BLaER1 treated with 17β-estradiol and CSF1 and Interleukin-3, amounts not matched to agents 10 nM and 100 nM (cell line): ENCODE data around the gene ARHGAP24.

Source experiments
- H3K27ac ChIP-seq, 11 experiments: shearing (Covaris generic); formaldehyde crosslinking; 2 replicates each; pipeline ENCODE4 v1.8.1; 2022
- H3K27me3 ChIP-seq, 11 experiments: shearing (Covaris generic); formaldehyde crosslinking; 2 replicates each; pipeline ENCODE4 v1.8.1; 2022
- H3K36me3 ChIP-seq, 11 experiments: shearing (Covaris generic); formaldehyde crosslinking; 2 replicates each; pipeline ENCODE4 v1.8.1; 2022
- H3K4me1 ChIP-seq, 10 experiments: shearing (Covaris generic); formaldehyde crosslinking; 2 replicates each; pipeline ENCODE4 v1.8.1; 2022
- H3K4me2 ChIP-seq, 11 experiments: shearing (Covaris generic); formaldehyde crosslinking; 2 replicates each; pipeline ENCODE4 v1.8.1; 2022
- H3K4me3 ChIP-seq, 10 experiments: shearing (Covaris generic); formaldehyde crosslinking; 2 replicates each; pipeline ENCODE4 v1.8.1; 2022
- H3K9ac ChIP-seq, 11 experiments: shearing (Covaris generic); formaldehyde crosslinking; 2 replicates each; pipeline ENCODE4 v1.8.1; 2022
- H3K9me3 ChIP-seq, 11 experiments: shearing (Covaris generic); formaldehyde crosslinking; replicated peaks in 1 of 11; 2 replicates each; pipeline ENCODE4 v1.8.1; 2022
- H4K20me1 ChIP-seq, 11 experiments: shearing (Covaris generic); formaldehyde crosslinking; 2 replicates each; pipeline ENCODE4 v1.8.1; 2022
- Cebpa-rat ChIP-seq, 11 experiments: shearing (Covaris generic); IDR thresholded peaks; 2 replicates each; pipeline ENCODE4 v1.8.1; 2022

Gene ARHGAP24

GRCh38 chr4:85946821-85947220 is 471.9 kb downstream of the ARHGAP24 start:
- Histone ChIP-seq H3K27ac (no peak overlapping the region), H3K36me3 (no peaks in the 10 kb centered on the region), H3K27me3 (no peaks in the 10 kb centered on the region), H3K9ac (no peak overlapping the region), H3K4me2 (no peak overlapping the region), H3K9me3 (no peaks in the 10 kb centered on the region), H3K4me3 (no peak overlapping the region), H4K20me1 (no peaks in the 10 kb centered on the region), H3K4me1 (no peaks in the 10 kb centered on the region; a peak in 1 of 20 replicates)
- no peak for TF ChIP-seq Cebpa-rat (IDR thresholded peaks at IDR 0.05)

GRCh38 chr4:85951099-85951498 is 476.1 kb downstream of the ARHGAP24 start:
- no peak for TF ChIP-seq Cebpa-rat (IDR thresholded peaks at IDR 0.05)
- H3K27ac ChIP-seq: no peak overlapping the region
- no peaks in the 10 kb centered on the region for H3K36me3 ChIP-seq
- no peaks in the 10 kb centered on the region for H3K9me3 ChIP-seq
- H3K4me1 ChIP-seq: peaks cover 0 to 12% (median 0%) of the 10 kb centered on the region in 10 experiments; a peak in 4 of 20 replicates
- no peak overlapping the region for H3K4me2 ChIP-seq
- H3K9ac ChIP-seq: no peak overlapping the region
- no peaks in the 10 kb centered on the region for H4K20me1 ChIP-seq
- no peak overlapping the region for H3K4me3 ChIP-seq
- H3K27me3 ChIP-seq: no peaks in the 10 kb centered on the region

- no peak overlapping the region for H3K4me2 ChIP-seq
- no peak overlapping the region for H3K9ac ChIP-seq
- H3K9me3 ChIP-seq: no peaks in the 10 kb centered on the region
- no peaks in the 10 kb centered on the region for H3K36me3 ChIP-seq
- no peak for TF ChIP-seq Cebpa-rat (IDR thresholded peaks at IDR 0.05)
- no peaks in the 10 kb centered on the region for H3K27me3 ChIP-seq
- H3K4me1 ChIP-seq: peaks cover 0 to 12% (median 0%) of the 10 kb centered on the region in 10 experiments; a peak in 4 of 20 replicates
- no peak overlapping the region for H3K27ac ChIP-seq
- H3K4me3 ChIP-seq: no peak overlapping the region
- no peaks in the 10 kb centered on the region for H4K20me1 ChIP-seq
These were observed 477.6 kb downstream of the ARHGAP24 start for GRCh38 chr4:85952528-85952927.

GRCh38 chr4:85952972-85953650 is 478.2 kb downstream of the ARHGAP24 start:
- H3K4me1 ChIP-seq: peaks cover 0 to 12% (median 0%) of the 10 kb centered on the region in 10 experiments; a peak in 4 of 20 replicates
- no peaks in the 10 kb centered on the region for H3K9me3 ChIP-seq
- H3K27me3 ChIP-seq: no peaks in the 10 kb centered on the region
- no peak overlapping the region for H3K9ac ChIP-seq
- TF ChIP-seq Cebpa-rat (IDR thresholded peaks at IDR 0.05): no peak
- H3K4me2 ChIP-seq: peak overlapping the region in 2 of 11 experiments; percentile 33 to 43; a peak in 3 of 22 replicates
- no peaks in the 10 kb centered on the region for H4K20me1 ChIP-seq
- H3K4me3 ChIP-seq: no peak overlapping the region
- H3K36me3 ChIP-seq: no peaks in the 10 kb centered on the region
- H3K27ac ChIP-seq: no peak overlapping the region

- no peak overlapping the region for H3K27ac ChIP-seq
- H3K4me3 ChIP-seq: no peak overlapping the region
- H3K27me3 ChIP-seq: no peaks in the 10 kb centered on the region
- H4K20me1 ChIP-seq: no peaks in the 10 kb centered on the region
- no peaks in the 10 kb centered on the region for H3K36me3 ChIP-seq
- no peaks in the 10 kb centered on the region for H3K9me3 ChIP-seq
- no peak for TF ChIP-seq Cebpa-rat (IDR thresholded peaks at IDR 0.05)
- no peak overlapping the region for H3K9ac ChIP-seq
- H3K4me1 ChIP-seq: peaks cover 0 to 12% (median 0%) of the 10 kb centered on the region in 10 experiments; a peak in 4 of 20 replicates
- H3K4me2 ChIP-seq: 0 out of 22 replicates have a peak overlapping the region, but pooled peaks of 2 of the 11 experiments have one; percentile 20 to 33
These were observed 478.7 kb downstream of the ARHGAP24 start for GRCh38 chr4:85953651-85954018.

GRCh38 chr4:85955620-85956292 is 480.8 kb downstream of the ARHGAP24 start:
- H3K27me3 ChIP-seq: no peaks in the 10 kb centered on the region
- TF ChIP-seq Cebpa-rat (IDR thresholded peaks at IDR 0.05): no peak
- H3K4me2 ChIP-seq: no peak overlapping the region
- H3K9me3 ChIP-seq: no peaks in the 10 kb centered on the region
- H3K4me3 ChIP-seq: no peak overlapping the region
- H3K4me1 ChIP-seq: peaks cover 0 to 12% (median 0%) of the 10 kb centered on the region in 10 experiments; a peak in 4 of 20 replicates
- no peak overlapping the region for H3K27ac ChIP-seq
- no peak overlapping the region for H3K9ac ChIP-seq
- H4K20me1 ChIP-seq: no peaks in the 10 kb centered on the region
- H3K36me3 ChIP-seq: no peaks in the 10 kb centered on the region

GRCh38 chr4:85956293-85956945 is 481.5 kb downstream of the ARHGAP24 start:
- Histone ChIP-seq H3K27me3 (no peaks in the 10 kb centered on the region), H3K4me2 (no peak overlapping the region), H3K9ac (no peak overlapping the region), H3K27ac (no peak overlapping the region), H4K20me1 (no peaks in the 10 kb centered on the region), H3K4me3 (no peak overlapping the region), H3K9me3 (no peaks in the 10 kb centered on the region), H3K4me1 (peaks cover 0 to 12% (median 0%) of the 10 kb centered on the region in 10 experiments; a peak in 4 of 20 replicates), H3K36me3 (no peaks in the 10 kb centered on the region)
- no peak for TF ChIP-seq Cebpa-rat (IDR thresholded peaks at IDR 0.05)

- H3K36me3 ChIP-seq: no peaks in the 10 kb centered on the region
- no peaks in the 10 kb centered on the region for H3K4me1 ChIP-seq
- no peak overlapping the region for H3K4me2 ChIP-seq
- H3K27me3 ChIP-seq: no peaks in the 10 kb centered on the region
- H3K4me3 ChIP-seq: no peak overlapping the region
- TF ChIP-seq Cebpa-rat (IDR thresholded peaks at IDR 0.05): no peak
- H3K9ac ChIP-seq: no peak overlapping the region
- peaks cover 0 to 5% (median 0%) of the 10 kb centered on the region in 11 experiments; a peak in 3 of 22 replicates for H3K9me3 ChIP-seq
- H3K27ac ChIP-seq: no peak overlapping the region
- H4K20me1 ChIP-seq: no peaks in the 10 kb centered on the region
These were observed 486.9 kb downstream of the ARHGAP24 start for GRCh38 chr4:85961887-85962286.

GRCh38 chr4:85963231-85963630 is 488.3 kb downstream of the ARHGAP24 start:
- no peak overlapping the region for H3K27ac ChIP-seq
- no peaks in the 10 kb centered on the region for H3K4me1 ChIP-seq
- no peak overlapping the region for H3K9ac ChIP-seq
- no peaks in the 10 kb centered on the region for H3K27me3 ChIP-seq
- H3K9me3 ChIP-seq: peaks cover 0 to 5% (median 0%) of the 10 kb centered on the region in 11 experiments; a peak in 3 of 22 replicates
- H3K4me3 ChIP-seq: no peak overlapping the region
- H3K36me3 ChIP-seq: no peaks in the 10 kb centered on the region
- TF ChIP-seq Cebpa-rat (IDR thresholded peaks at IDR 0.05): no peak
- H3K4me2 ChIP-seq: no peak overlapping the region
- H4K20me1 ChIP-seq: no peaks in the 10 kb centered on the region
